Activated naive CD8-positive, alpha-beta T cell treated with anti-CD3 and anti-CD28 coated beads, Interleukin-2, amount 10 ng/mL, durations not matched to agents 7 days and 5 days (primary cell): Measurements from ENCODE around the gene RRP8. TPM values are rescaled to one million over a fixed set of nuclear protein-coding genes. Genes with fewer than 3 reads are reported as not detected.
A peak's percentile ranks its signal among the peaks of the same experiment; 100 is the strongest.

Experiments used
- ATAC-seq: fragments of 150-1000 bp; cut with Tn5 transposase; one replicate; pipeline ENCODE4 v1.10.0; 2021; ENCODE audit warnings: low read depth, moderate library complexity
- POLR2A ChIA-PET: fragments of 350-600 bp; sonication (Branson Sonifier 250); formaldehyde crosslinking; loops from one replicate; lab custom pipeline; 2021; ENCODE audit warnings: antibody characterized with exemption; lab: Charles Lee
- DNase-seq: peaks from one replicate; pipeline ENCODE4 v3.0.0; 2021
- H3K27ac Mint-ChIP-seq: one replicate; pipeline ENCODE4 v1.8.0; 2022; ENCODE audit warnings: mild to moderate bottlenecking, mixed read lengths
- H3K27me3 Mint-ChIP-seq: one replicate; pipeline ENCODE4 v1.8.0; 2022; ENCODE audit warnings: mild to moderate bottlenecking, moderate library complexity, mixed read lengths
- H3K36me3 Mint-ChIP-seq: one replicate; pipeline ENCODE4 v1.8.0; 2021; ENCODE audit warnings: mild to moderate bottlenecking, mixed read lengths
- H3K4me1 Mint-ChIP-seq: one replicate; pipeline ENCODE4 v1.8.0; 2021; ENCODE audit warnings: mixed read lengths
- H3K4me3 Mint-ChIP-seq: one replicate; pipeline ENCODE4 v1.8.0; 2022; ENCODE audit warnings: mild to moderate bottlenecking, moderate library complexity, mixed read lengths
- H3K9me3 Mint-ChIP-seq: one replicate; pipeline ENCODE4 v1.8.0; 2021; ENCODE audit warnings: mixed read lengths
- total RNA-seq, 2 experiments: library from RNA; stranded (reverse); gene quantifications; one replicate each; pipeline ENCODE4 v1.2.3, GENCODE V29; 2021

Gene RRP8
- total RNA-seq = 10 to 100 TPM; 31.7 to 34.4 TPM

DNA sequence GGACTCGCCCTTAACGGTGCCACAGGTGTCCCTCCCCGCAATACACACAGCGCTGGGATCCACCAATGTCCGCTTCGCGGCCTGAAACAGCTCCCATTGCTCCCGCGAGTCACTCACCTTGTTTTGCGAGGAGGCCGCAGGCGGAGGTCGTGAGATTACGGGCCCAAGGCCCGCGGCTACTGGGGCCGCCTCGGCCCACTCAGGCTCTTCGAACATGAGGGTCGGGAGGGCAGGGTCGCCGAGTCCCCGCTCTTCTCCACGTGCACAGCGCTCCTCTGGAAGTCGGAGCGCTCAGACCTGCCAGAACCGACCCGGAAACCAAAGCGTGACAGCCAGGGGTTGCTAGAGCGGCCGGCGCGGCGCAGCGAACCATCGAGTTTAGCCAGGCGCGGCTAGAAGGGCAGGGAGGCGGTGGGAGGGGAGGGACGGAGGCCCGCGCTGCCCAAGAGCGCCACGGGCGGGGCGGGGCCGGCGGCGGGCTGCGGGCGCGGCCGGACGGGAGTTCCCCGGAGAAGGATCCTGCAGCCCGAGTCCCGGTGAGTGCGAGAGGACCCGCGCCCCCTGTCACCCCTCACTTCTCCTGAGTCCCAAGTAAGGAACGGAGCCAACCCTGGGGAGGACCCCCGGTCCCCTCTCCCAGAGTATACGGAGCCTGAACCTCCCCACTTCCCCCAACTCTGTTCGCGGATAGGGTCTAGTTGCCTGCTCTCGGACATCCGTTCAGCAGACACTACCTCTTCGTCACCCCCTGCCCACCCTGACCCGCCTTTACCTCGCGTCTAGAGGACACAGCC is at the start of gene RRP8, which contains the start of gene ILK:
Gene RRP8 (minus strand): TSS at position 330 of the 794 bp plus-strand sequence. CDS start 114 bp downstream, at position 216.
Gene ILK (plus strand): TSS at position 488 of the 794 bp plus-strand sequence. CDS start 498 bp downstream, outside the sequence.
- POLR2A ChIA-PET = interaction anchor here (0.7 to 9.4 kb wide), 19 partner anchors 8 to 143 kb away, joined by 3 to 95 read pairs (median 4); partner anchors contain the start of genes ARFIP2, MRPL17, TAF10 and TIMM10B
- no peak within 1 kb of the TSS for H3K4me3 Mint-ChIP-seq
- peaks cover 18% of the 10 kb centered on the region for H3K36me3 Mint-ChIP-seq
- H3K27ac Mint-ChIP-seq = no peak within 1 kb of the TSS
- no peaks in the 10 kb centered on the region for H3K27me3 Mint-ChIP-seq
- ATAC-seq = peak; percentile 75
- H3K4me1 Mint-ChIP-seq = peaks cover 35% of the 10 kb centered on the region
- no peaks in the 10 kb centered on the region for H3K9me3 Mint-ChIP-seq
- peak; percentile 90 for DNase-seq

DNA sequence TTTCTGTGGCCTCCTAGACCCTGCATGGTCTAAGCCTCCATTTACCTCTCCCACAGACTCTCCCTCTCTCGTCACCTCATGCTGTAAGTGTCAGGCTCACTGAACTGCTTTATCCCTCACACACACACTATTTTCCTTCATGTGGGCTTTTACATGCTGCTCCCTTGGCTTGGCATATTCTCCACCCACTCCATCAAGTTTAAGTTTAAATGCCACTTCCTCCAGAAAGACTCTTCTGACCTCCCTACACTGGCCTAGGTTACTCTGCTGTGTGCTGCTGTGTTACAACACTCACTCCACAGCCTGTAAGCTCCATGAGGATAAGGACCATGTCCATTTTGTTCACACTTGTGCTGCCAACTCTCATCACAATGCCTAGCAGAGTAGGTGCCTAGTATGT is 49.7 kb upstream of the RRP8 start:
- Mint-ChIP-seq H3K36me3 (peaks cover 2% of the 10 kb centered on the region), H3K4me3 (no peak overlapping the region)

DNA sequence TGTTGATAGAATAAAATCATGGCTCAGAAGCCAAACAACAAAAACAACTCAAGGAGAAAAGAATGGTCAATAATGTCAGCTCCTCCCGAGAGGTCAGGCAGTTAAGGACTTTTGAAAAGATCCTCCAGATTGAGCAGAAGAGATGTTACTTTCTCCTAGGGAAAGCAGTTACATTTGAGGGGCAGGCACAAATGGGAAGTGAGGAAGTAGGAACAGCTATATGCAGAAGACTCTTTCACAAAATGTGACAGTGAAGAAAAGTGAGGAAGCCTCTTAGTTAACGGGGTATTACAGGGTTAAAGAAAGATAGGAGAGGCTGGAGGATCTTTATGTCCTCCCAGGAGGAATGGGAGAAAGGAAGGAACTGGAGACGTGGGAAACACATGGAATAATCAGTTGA is 48.8 kb upstream of the RRP8 start:
- H3K27me3 Mint-ChIP-seq = peaks cover 14% of the 10 kb centered on the region
- no peaks in the 10 kb centered on the region for H3K9me3 Mint-ChIP-seq
- no peak overlapping the region for H3K27ac Mint-ChIP-seq
- DNase-seq = no peak
- POLR2A ChIA-PET = no interaction called here
- H3K4me1 Mint-ChIP-seq = peaks cover 3% of the 10 kb centered on the region
- no peak overlapping the region for H3K4me3 Mint-ChIP-seq
- peaks cover 2% of the 10 kb centered on the region for H3K36me3 Mint-ChIP-seq
- ATAC-seq = no peak

More for the DNA sequence above, 49.7 kb upstream of the RRP8 start:
- ATAC-seq = no peak
- no peak for DNase-seq
- POLR2A ChIA-PET = interaction anchor here (0.7 kb wide), 1 partner anchor 11 kb away, joined by 3 read pairs; no protein-coding TSS in a partner anchor
- no peaks in the 10 kb centered on the region for H3K9me3 Mint-ChIP-seq
- H3K4me1 Mint-ChIP-seq = peaks cover 3% of the 10 kb centered on the region
- no peak overlapping the region for H3K27ac Mint-ChIP-seq
- H3K27me3 Mint-ChIP-seq = peaks cover 16% of the 10 kb centered on the region

DNA sequence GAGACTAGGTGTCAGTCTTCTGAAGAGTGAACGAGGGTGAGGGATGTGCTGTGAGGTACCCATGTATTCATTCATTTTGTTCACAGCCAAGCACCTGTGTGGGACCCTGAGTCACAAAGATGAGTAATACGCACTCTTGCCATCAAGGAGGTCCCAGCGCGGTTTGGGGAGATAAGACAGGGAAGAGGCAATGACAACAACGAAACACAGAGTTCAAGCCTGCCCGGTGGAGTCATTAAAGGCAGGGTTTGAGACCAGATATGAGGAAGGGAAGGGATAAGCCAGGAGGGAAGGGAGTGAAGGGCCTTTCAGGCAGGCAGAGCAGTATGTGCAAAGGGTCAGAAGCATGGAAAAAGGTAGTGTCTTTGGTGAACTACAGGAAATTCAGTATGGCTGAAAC is 47.6 kb upstream of the RRP8 start:
- Mint-ChIP-seq H3K4me1 (peaks cover 1% of the 10 kb centered on the region), H3K36me3 (no peaks in the 10 kb centered on the region), H3K4me3 (no peak overlapping the region), H3K27ac (no peak overlapping the region), H3K27me3 (peaks cover 2% of the 10 kb centered on the region), H3K9me3 (no peaks in the 10 kb centered on the region)
- DNase-seq (no peak), ATAC-seq (no peak)
- POLR2A ChIA-PET = no interaction called here

DNA sequence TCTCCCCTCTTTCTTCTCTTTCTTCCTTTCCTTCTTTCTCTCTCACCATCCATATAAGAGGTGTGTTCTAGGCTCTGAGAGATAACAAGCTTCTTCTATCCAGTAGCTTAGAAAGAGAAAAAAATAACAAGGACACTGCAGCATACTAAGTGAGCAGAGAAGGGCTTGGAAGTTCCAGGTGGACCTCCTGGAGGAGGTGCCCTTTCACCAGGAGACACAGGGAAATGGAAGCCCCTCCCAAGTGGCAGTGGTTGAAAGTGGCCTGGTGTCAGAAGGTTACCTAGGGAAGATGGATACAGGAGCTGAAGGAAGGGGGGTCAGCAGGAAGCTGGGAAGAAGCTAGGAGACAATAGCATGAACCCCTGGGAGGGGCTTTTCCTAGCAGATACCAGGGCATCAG is 46.7 kb upstream of the RRP8 start:
- Mint-ChIP-seq H3K9me3 (no peaks in the 10 kb centered on the region), H3K27ac (no peak overlapping the region), H3K4me1 (peaks cover under 1% of the 10 kb centered on the region), H3K4me3 (no peak overlapping the region), H3K36me3 (no peaks in the 10 kb centered on the region), H3K27me3 (no peaks in the 10 kb centered on the region)
- no peak for ATAC-seq
- DNase-seq = no peak
- POLR2A ChIA-PET = interaction anchor here (0.9 kb wide), 2 partner anchors 29 to 33 kb away, joined by 3 to 4 read pairs; partner anchors contain the start of gene MRPL17

DNA sequence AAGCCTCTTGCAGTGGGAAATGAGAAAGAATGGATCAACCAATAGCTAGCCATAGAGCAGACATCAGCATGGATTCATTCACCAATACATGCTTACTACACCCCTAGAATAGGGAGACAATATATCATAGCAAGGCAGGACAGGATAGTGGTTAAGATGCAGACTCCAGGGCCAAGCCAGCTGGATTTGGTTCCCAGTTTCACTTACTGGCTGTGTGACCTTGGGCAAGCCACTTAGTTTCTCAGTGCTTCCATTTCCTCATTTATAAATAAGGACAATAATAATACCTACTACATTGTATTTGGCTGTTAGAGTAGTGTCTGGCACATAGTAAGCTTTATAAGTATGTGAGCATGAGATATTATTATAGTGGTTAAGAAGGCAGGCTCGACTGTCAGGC is 45.1 kb upstream of the RRP8 start:
- Mint-ChIP-seq H3K4me1 (peaks cover 2% of the 10 kb centered on the region), H3K27ac (no peak overlapping the region), H3K36me3 (no peaks in the 10 kb centered on the region), H3K9me3 (no peaks in the 10 kb centered on the region), H3K27me3 (no peaks in the 10 kb centered on the region), H3K4me3 (no peak overlapping the region)
- POLR2A ChIA-PET = interaction anchor here (1.0 to 3.1 kb wide), 3 partner anchors 19 to 36 kb away, joined by 3 to 16 read pairs (median 3); partner anchors contain the start of gene TPP1
- DNase-seq (no peak), ATAC-seq (no peak)

DNA sequence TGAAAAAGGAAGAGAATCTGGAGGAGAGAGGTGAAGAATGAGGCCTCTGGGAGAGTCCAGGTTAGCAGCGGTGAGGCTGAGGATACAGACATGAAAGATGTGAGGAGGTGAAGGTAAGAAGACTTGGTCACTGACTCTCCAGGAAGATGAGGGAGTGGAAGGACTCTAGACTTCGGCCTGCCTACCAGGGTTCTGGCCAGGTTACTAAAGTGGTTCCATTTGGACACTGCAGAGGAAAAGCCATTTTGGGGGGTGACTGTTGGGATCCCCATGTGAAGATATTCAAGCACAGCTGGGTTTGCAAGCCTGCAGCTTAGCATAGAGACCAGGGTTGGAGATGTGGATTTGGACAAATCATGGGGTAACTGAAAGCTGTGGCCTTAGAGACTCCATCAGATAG is 44.4 kb upstream of the RRP8 start:
- POLR2A ChIA-PET = interaction anchor here (0.8 to 3.1 kb wide), 5 partner anchors 29 to 166 kb away, joined by 3 to 16 read pairs (median 4); partner anchors contain the start of gene TPP1

DNA sequence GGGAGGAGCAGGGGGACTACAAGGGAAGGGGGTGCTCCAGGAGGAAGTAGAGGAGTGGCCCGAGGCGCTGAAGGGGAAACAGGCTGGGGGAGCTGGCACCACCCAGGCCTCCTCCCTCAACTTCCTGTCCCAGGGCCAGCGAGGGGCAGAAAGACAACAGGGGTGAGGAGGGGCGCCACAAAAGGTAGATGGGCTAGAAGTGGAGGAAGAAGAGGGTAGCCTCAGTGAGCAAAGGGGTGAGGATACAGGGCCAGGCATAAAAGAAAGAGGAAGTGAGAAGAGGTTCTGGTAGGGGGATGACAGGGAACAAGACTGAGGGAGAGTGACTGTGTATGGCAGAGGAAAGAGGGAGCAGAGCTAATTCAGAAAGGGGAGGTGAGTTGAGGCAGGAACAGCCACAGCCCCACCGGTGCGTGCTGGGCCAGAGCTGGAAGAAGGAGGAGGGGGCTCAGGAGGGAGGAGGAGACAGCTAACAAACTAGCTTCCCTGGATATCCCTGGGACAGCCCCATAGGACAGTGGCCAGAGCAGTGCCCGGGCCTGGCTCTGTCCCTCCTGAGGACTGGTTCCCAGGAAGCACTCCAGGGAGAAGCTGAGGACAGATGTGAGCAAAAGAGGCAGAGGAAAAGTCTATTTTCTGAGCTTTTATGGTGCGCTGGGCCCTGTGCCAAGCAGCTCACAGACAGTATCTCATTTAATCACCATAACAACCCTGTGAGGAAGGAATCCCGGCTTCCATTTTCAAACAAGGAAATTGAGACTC is 43.7 kb upstream of the RRP8 start:
- ATAC-seq (peak; percentile 69), DNase-seq (peak; percentile 58)
- Mint-ChIP-seq H3K27me3 (no peaks in the 10 kb centered on the region), H3K27ac (no peak overlapping the region), H3K36me3 (no peaks in the 10 kb centered on the region), H3K4me1 (peaks cover 2% of the 10 kb centered on the region), H3K9me3 (no peaks in the 10 kb centered on the region), H3K4me3 (no peak overlapping the region)
- POLR2A ChIA-PET = interaction anchor here (0.5 to 3.1 kb wide), 8 partner anchors 28 to 261 kb away, joined by 3 to 16 read pairs (median 4); partner anchors contain the start of genes TAF10 and TPP1

More for the DNA sequence above, 44.4 kb upstream of the RRP8 start:
- Mint-ChIP-seq H3K9me3 (no peaks in the 10 kb centered on the region), H3K27me3 (no peaks in the 10 kb centered on the region), H3K27ac (no peak overlapping the region), H3K4me3 (no peak overlapping the region), H3K4me1 (peaks cover 2% of the 10 kb centered on the region), H3K36me3 (no peaks in the 10 kb centered on the region)
- no peak for DNase-seq
- ATAC-seq = no peak

DNA sequence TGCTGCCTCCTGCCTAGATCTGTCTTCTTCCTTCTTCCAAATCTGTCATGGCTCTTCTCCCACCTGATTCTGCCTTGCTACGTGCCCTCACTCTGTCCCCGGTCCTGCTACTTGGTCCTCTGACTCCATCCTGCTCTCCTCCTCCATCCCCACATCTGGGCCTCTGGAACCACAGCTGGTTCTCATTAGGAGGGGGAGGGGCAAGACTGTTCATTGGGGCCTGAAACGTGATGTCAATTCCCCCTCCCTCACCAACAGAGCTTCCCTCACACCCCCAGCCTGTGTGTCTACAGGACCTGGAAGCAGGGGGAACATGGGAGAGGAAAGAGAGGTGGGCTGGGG is 43.1 kb upstream of the RRP8 start:
- Mint-ChIP-seq H3K4me1 (peaks cover 2% of the 10 kb centered on the region), H3K27me3 (no peaks in the 10 kb centered on the region), H3K27ac (no peak overlapping the region), H3K9me3 (no peaks in the 10 kb centered on the region), H3K4me3 (no peak overlapping the region), H3K36me3 (no peaks in the 10 kb centered on the region)
- ATAC-seq (peak; percentile 4), DNase-seq (no peak)
- POLR2A ChIA-PET = interaction anchor here (1.2 to 3.1 kb wide), 4 partner anchors 28 to 165 kb away, joined by 3 to 16 read pairs (median 6); partner anchors contain the start of genes TAF10 and TPP1

DNA sequence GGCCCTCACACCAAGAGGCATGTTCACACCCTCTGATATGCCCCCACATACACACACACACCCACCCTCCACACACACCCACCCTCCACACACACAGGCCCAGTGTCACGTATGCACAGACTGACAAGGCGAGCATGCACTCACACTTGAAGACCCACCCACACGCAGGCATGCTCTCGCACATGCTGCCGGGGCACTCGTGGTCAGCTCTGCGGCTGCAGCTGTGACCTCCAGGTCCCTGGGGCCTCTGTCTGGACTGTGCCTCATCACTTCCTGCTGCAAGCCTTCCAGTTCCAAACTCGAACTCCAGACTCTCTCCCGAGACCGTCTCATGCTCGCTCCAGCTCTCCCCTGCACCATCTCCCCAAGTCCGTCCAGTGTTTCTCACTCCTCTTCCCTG is 42.7 kb upstream of the RRP8 start:
- Mint-ChIP-seq H3K27me3 (no peaks in the 10 kb centered on the region), H3K4me3 (no peak overlapping the region), H3K27ac (no peak overlapping the region), H3K36me3 (no peaks in the 10 kb centered on the region), H3K4me1 (peaks cover 2% of the 10 kb centered on the region), H3K9me3 (no peaks in the 10 kb centered on the region)
- no peak for ATAC-seq
- DNase-seq = no peak
- POLR2A ChIA-PET = interaction anchor here (1.2 to 1.4 kb wide), 2 partner anchors 34 to 100 kb away, joined by 3 to 7 read pairs; partner anchors contain the start of gene TAF10

DNA sequence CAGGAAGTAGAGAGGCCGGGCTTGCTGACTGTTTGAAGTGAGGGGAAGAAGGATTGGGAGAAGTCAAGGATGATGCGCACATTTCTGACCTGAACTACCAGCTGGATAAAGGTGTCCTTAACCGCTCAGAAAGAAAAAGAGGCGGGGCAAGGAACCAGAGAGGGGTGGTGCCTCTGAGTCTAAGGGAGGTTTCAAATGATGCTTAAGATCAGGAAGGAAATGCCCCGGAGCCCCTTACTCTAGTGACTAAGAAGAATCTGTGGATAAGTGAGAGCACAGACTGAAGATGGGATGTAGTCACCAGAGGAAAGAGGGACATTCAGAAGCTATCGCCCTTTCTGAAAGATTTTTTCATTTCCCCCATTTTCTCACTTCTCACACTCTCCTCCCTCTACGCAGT is 39.5 kb upstream of the RRP8 start:
- ATAC-seq (no peak), DNase-seq (no peak)
- Mint-ChIP-seq H3K4me3 (no peak overlapping the region), H3K4me1 (peaks cover 8% of the 10 kb centered on the region), H3K36me3 (no peaks in the 10 kb centered on the region), H3K27me3 (no peaks in the 10 kb centered on the region), H3K9me3 (no peaks in the 10 kb centered on the region), H3K27ac (no peak overlapping the region)
- POLR2A ChIA-PET = no interaction called here

DNA sequence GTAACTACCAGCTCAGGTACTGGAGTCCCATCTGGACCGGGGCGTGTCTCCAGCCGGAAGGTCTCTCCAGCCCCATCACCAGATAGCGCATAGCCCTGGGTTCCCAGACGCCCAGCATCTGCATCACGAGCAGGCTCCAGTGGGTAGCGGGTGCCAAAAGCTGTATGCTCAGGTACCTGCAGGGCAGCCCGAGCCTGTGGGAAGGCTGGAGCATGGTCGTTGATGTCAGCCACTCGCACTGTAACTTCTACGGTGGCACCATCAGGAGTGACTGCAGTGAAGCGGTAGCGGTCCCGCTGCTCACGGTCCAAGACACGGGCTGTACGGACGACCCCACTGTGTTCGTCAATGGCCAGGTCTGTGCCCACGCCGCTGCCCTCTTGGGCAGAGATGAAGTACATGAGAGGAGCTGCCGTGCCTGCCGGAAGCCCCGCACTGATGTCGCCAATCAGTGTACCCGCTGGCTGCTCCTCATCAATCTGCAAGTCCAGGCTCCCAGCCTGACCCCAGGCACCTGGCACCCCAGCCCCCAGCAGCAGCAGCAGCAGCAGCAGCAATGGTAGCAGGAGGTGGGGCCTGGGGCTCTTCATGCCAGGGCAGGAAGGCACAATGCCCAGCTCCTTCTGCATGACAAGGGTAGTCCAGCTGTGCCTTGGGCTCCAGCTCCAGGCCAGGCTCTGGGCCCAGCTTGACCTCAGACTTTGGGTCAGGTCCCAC is 37.7 kb upstream of the RRP8 start:
- H3K4me1 Mint-ChIP-seq = peaks cover 8% of the 10 kb centered on the region
- no peak overlapping the region for H3K4me3 Mint-ChIP-seq
- POLR2A ChIA-PET = interaction anchor here (1.3 kb wide), 1 partner anchor 22 kb away, joined by 4 read pairs; the partner anchor contains the start of gene TPP1
- no peaks in the 10 kb centered on the region for H3K27me3 Mint-ChIP-seq
- H3K36me3 Mint-ChIP-seq = no peaks in the 10 kb centered on the region
- no peak overlapping the region for H3K27ac Mint-ChIP-seq
- H3K9me3 Mint-ChIP-seq = no peaks in the 10 kb centered on the region
- DNase-seq = no peak
- ATAC-seq = no peak
